Measurements from ENCODE around the gene DOCK6.

The DOCK6 gene

GRCh38 chr19:11159598-11160439 lies 102.5 kb downstream of the DOCK6 start:
- Histone ChIP-seq H3K4me3 (no peak overlapping the region), H3K27ac (peak overlapping the region in 2 of 21 experiments; percentile 28 to 31)

- Histone ChIP-seq H3K4me3 (peak within 1 kb of the TSS; percentile 50 to 70 (median 54)), H3K27ac (peak within 1 kb of the TSS in 14 of 21 experiments; percentile 6 to 79 (median 50))
Measured at GRCh38 chr19:11155373-11156120, 106.8 kb downstream of the DOCK6 start, which contains the start of gene SPC24. TSS of gene SPC24 (minus strand) at chr19:11155782. CDS start at chr19:11155776, 6 bp downstream.

- Histone ChIP-seq H3K4me3 (peak overlapping the region in 4 of 7 experiments; percentile 51 to 70 (median 54)), H3K27ac (peak overlapping the region in 1 of 21 experiments; percentile 43)
Measured at GRCh38 chr19:11154683-11155047, 107.7 kb downstream of the DOCK6 start.

GRCh38 chr19:11152318-11153062 lies 109.8 kb downstream of the DOCK6 start:
- Histone ChIP-seq H3K27ac (peak overlapping the region in 17 of 21 experiments; percentile 21 to 71 (median 47)), H3K4me3 (no peak overlapping the region)

GRCh38 chr19:11151181-11151580 lies 111.1 kb downstream of the DOCK6 start:
- Histone ChIP-seq H3K4me3 (no peak overlapping the region), H3K27ac (peak overlapping the region in 12 of 21 experiments; percentile 7 to 71 (median 46))
